ENCODE results near the gene GAREM1.

GAREM1 gene

GRCh38 chr18:32454593-32454992, 16.1 kb downstream of the GAREM1 start:
- no peak overlapping the region for H3K4me3 ChIP-seq
- H3K27me3 ChIP-seq = no peaks in the 10 kb centered on the region
- no peak for TF ChIP-seq CTCF (IDR thresholded peaks at IDR 0.05)
- no peak overlapping the region for H3K27ac ChIP-seq
- intact Hi-C loops (cut with DNase I; ENCODE audit: low total_unique reads) = no loop called here
- H3K4me1 ChIP-seq = peaks cover 0 to 29% (median 2%) of the 10 kb centered on the region in 4 donors
- no peaks in the 10 kb centered on the region for H3K9me3 ChIP-seq
- no peaks in the 10 kb centered on the region for H3K36me3 ChIP-seq
- no peak for DNase-seq

- Histone ChIP-seq H3K9me3 (no peaks in the 10 kb centered on the region), H3K27ac (no peak overlapping the region), H3K27me3 (no peaks in the 10 kb centered on the region), H3K4me1 (peaks cover 0 to 32% (median 2%) of the 10 kb centered on the region in 4 donors), H3K36me3 (no peaks in the 10 kb centered on the region), H3K4me3 (no peak overlapping the region)
- DNase-seq = no peak
- TF ChIP-seq CTCF (IDR thresholded peaks at IDR 0.05) = no peak
- intact Hi-C loops (cut with DNase I; ENCODE audit: low total_unique reads) = no loop called here
These were observed 19.8 kb downstream of the GAREM1 start for GRCh38 chr18:32450874-32451273.

GRCh38 chr18:32450026-32450691, 20.5 kb downstream of the GAREM1 start:
- Histone ChIP-seq H3K27ac (no peak overlapping the region), H3K9me3 (no peaks in the 10 kb centered on the region), H3K4me1 (peaks cover 0 to 28% (median 2%) of the 10 kb centered on the region in 4 donors), H3K4me3 (no peak overlapping the region), H3K27me3 (no peaks in the 10 kb centered on the region), H3K36me3 (no peaks in the 10 kb centered on the region)
- TF ChIP-seq CTCF (IDR thresholded peaks at IDR 0.05) = no peak
- intact Hi-C loops (cut with DNase I; ENCODE audit: low total_unique reads) = no loop called here
- no peak for DNase-seq

GRCh38 chr18:32446780-32447179, 23.9 kb downstream of the GAREM1 start:
- no peak overlapping the region for H3K27ac ChIP-seq
- H3K4me1 ChIP-seq = peaks cover 0 to 28% (median 6%) of the 10 kb centered on the region in 4 donors
- no peak overlapping the region for H3K4me3 ChIP-seq
- no peaks in the 10 kb centered on the region for H3K36me3 ChIP-seq
- no peaks in the 10 kb centered on the region for H3K27me3 ChIP-seq
- no peak for DNase-seq
- intact Hi-C loops (cut with DNase I; ENCODE audit: low total_unique reads) = no loop called here
- TF ChIP-seq CTCF (IDR thresholded peaks at IDR 0.05) = no peak
- H3K9me3 ChIP-seq = no peaks in the 10 kb centered on the region

GRCh38 chr18:32445846-32446245, 24.8 kb downstream of the GAREM1 start:
- H3K4me1 ChIP-seq = peaks cover 0 to 32% (median 8%) of the 10 kb centered on the region in 4 donors
- H3K4me3 ChIP-seq = no peak overlapping the region
- H3K27ac ChIP-seq = no peak overlapping the region
- no peak for TF ChIP-seq CTCF (IDR thresholded peaks at IDR 0.05)
- no peaks in the 10 kb centered on the region for H3K36me3 ChIP-seq
- intact Hi-C loops (cut with DNase I; ENCODE audit: low total_unique reads) = no loop called here
- no peaks in the 10 kb centered on the region for H3K9me3 ChIP-seq
- DNase-seq = no peak
- no peaks in the 10 kb centered on the region for H3K27me3 ChIP-seq

Measured in tibial artery (tissue), 4 donors.